Right lobe of liver (tissue), 4 donors: ENCODE measurements around the gene UPB1.

ENCODE experiments used
- POLR2A ChIP-seq: fragments of 450-650 bp; IDR thresholded peaks from one replicate; pipeline ENCODE4 v1.6.1; 2017; ENCODE audit warnings: antibody characterized with exemption, mild to moderate bottlenecking
- TF ChIP-seq, protein P1 (sequence below), 4 donors: fragments of 200-600 bp in 3 of 4; fragments of 450-650 bp in 1 of 4; IDR thresholded peaks; one replicate each; pipeline versions ENCODE4 v1.5.1 to v1.8.0; 2016 to 2022; ENCODE audit warnings: antibody characterized with exemption in 4 of 4, mild to moderate bottlenecking in 2 of 4
- donor health status: DM: no; HTN: no; CAD: no.
- donor health status: DM: no; HTN: no; CAD: no.
- donor health status: DM: no; HTN: yes; CAD: no.

DNA sequence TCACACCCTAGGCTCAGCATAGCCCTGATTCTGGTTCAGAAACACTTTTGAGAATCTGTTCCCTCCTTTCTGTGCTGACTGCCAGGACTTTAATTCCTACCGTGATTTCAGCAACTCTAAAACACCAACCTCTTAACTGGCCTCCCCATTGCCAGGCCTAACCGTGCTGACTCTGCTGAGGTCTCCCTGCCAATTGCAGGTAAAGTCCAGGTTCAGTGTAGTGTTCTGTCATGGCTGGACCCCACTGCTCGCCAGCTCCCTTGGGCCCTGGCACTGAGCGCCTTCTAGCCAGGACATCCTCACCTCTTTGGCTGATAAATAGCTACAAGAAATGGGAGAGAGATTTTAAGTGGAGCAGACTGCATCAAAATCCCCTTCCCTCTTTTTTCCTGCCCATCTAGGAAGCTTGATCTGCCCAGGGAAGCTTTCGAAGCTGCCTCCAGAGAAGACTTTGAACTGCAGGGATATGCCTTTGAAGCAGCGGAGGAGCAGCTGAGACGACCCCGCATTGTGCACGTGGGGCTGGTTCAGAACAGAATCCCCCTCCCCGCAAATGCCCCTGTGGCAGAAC, 4.7 kb downstream of the UPB1 start:
- no peak for TF ChIP-seq POLR2A
- TF ChIP-seq, protein P1, sequence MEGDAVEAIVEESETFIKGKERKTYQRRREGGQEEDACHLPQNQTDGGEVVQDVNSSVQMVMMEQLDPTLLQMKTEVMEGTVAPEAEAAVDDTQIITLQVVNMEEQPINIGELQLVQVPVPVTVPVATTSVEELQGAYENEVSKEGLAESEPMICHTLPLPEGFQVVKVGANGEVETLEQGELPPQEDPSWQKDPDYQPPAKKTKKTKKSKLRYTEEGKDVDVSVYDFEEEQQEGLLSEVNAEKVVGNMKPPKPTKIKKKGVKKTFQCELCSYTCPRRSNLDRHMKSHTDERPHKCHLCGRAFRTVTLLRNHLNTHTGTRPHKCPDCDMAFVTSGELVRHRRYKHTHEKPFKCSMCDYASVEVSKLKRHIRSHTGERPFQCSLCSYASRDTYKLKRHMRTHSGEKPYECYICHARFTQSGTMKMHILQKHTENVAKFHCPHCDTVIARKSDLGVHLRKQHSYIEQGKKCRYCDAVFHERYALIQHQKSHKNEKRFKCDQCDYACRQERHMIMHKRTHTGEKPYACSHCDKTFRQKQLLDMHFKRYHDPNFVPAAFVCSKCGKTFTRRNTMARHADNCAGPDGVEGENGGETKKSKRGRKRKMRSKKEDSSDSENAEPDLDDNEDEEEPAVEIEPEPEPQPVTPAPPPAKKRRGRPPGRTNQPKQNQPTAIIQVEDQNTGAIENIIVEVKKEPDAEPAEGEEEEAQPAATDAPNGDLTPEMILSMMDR (IDR thresholded peaks at IDR 0.05): no peak
